Loucy (cell line): ENCODE results near the gene PGA3.

Experiments
- H2AFZ ChIP-seq: fragments of 200-600 bp; sonication (generic); 2 replicates; pipeline ENCODE4 v1.6.0; 2016; ENCODE audit warnings: antibody characterized with exemption, mild to moderate bottlenecking, low read length, moderate library complexity
- H3F3A ChIP-seq: fragments of 200-600 bp; 2 replicates; pipeline ENCODE4 v1.6.0; 2016; ENCODE audit warnings: antibody characterized with exemption, low read depth, mild to moderate bottlenecking
- H3K27me3 ChIP-seq: fragments of 200-600 bp; sonication (generic); 2 replicates; pipeline ENCODE4 v1.6.1; 2014; ENCODE audit warnings: low read length, mild to moderate bottlenecking; ENCODE audit not compliant: insufficient read depth, poor library complexity, severe bottlenecking
- H3K36me3 ChIP-seq: fragments of 200-600 bp; sonication (generic); 2 replicates; pipeline ENCODE4 v1.6.1; 2016; ENCODE audit warnings: low read length; ENCODE audit not compliant: insufficient read depth
- H3K4me1 ChIP-seq: fragments of 200-600 bp; sonication (generic); 2 replicates; pipeline ENCODE4 v1.5.1; 2014; ENCODE audit warnings: low read length, mild to moderate bottlenecking; ENCODE audit not compliant: insufficient read depth, poor library complexity, severe bottlenecking
- H3K4me2 ChIP-seq: fragments of 200-600 bp; sonication (generic); 2 replicates; pipeline ENCODE4 v1.6.0; 2014; ENCODE audit warnings: antibody characterized with exemption, low read length, low read depth, mild to moderate bottlenecking; ENCODE audit not compliant: poor library complexity, severe bottlenecking
- H3K4me3 ChIP-seq: fragments of 200-600 bp; sonication (generic); 2 replicates; pipeline ENCODE4 v1.5.1; 2014; ENCODE audit warnings: low read length, mild to moderate bottlenecking, mixed read lengths; ENCODE audit not compliant: poor library complexity, severe bottlenecking
- H3K79me2 ChIP-seq: fragments of 200-600 bp; sonication (generic); 2 replicates; pipeline ENCODE4 v1.6.1; 2014; ENCODE audit warnings: low read length; ENCODE audit not compliant: insufficient read depth
- H3K9ac ChIP-seq: fragments of 200-600 bp; sonication (generic); 2 replicates; pipeline ENCODE4 v1.6.0; 2014; ENCODE audit warnings: mild to moderate bottlenecking, low read depth, low read length, moderate library complexity; ENCODE audit not compliant: poor library complexity, severe bottlenecking
- H3K9me2 ChIP-seq: fragments of 200-600 bp; sonication (generic); replicated peaks from 2 replicates; pipeline ENCODE4 v1.6.1; 2016; ENCODE audit warnings: low read depth, low read length, mixed read lengths
- H3K9me3 ChIP-seq: fragments of 200-600 bp; sonication (generic); 2 replicates; pipeline ENCODE4 v1.6.1; 2014; ENCODE audit warnings: mild to moderate bottlenecking, antibody characterized with exemption, low read length, low read depth; ENCODE audit not compliant: insufficient read depth
- H4K20me1 ChIP-seq: fragments of 200-600 bp; sonication (generic); 2 replicates; pipeline ENCODE4 v1.6.0; 2014; ENCODE audit warnings: antibody characterized with exemption, low read length, mild to moderate bottlenecking; ENCODE audit not compliant: insufficient read depth, poor library complexity, severe bottlenecking
- CTCF ChIP-seq: fragments of 200-600 bp; sonication (generic); conservative IDR thresholded peaks from 2 replicates; pipeline ENCODE4 v1.5.1; 2014; ENCODE audit warnings: mild to moderate bottlenecking, antibody characterized with exemption, low read length
- EZH2phosphoT487 ChIP-seq: fragments of 200-600 bp; IDR thresholded peaks from 2 replicates; pipeline ENCODE4 v1.6.1; 2018; ENCODE audit warnings: antibody characterized with exemption, mild to moderate bottlenecking, moderate library complexity, borderline replicate concordance

Gene PGA3

GRCh38 chr11:61162092-61162941 is 41.0 kb upstream of the PGA3 start:
- TF ChIP-seq CTCF (no peak), EZH2phosphoT487 (no peak)
- no peaks in the 10 kb centered on the region for H3K27me3 ChIP-seq
- peaks cover 6% of the 10 kb centered on the region; the same call in 1 of the 2 replicates for H3K79me2 ChIP-seq
- peaks cover 12% of the 10 kb centered on the region; the same call in 1 of the 2 replicates for H3F3A ChIP-seq
- H3K4me1 ChIP-seq = peaks cover 22% of the 10 kb centered on the region
- peak overlapping the region; percentile 59 for H2AFZ ChIP-seq
- no peaks in the 10 kb centered on the region for H3K9me3 ChIP-seq
- H4K20me1 ChIP-seq = no peaks in the 10 kb centered on the region
- H3K9me2 ChIP-seq = no peaks in the 10 kb centered on the region
- peak overlapping the region; percentile 91 for H3K4me2 ChIP-seq
- peak overlapping the region; percentile 76 for H3K4me3 ChIP-seq
- no peaks in the 10 kb centered on the region for H3K36me3 ChIP-seq
- H3K9ac ChIP-seq = peak overlapping the region; percentile 83

- Histone ChIP-seq H3F3A (peaks cover 12% of the 10 kb centered on the region; the same call in 1 of the 2 replicates), H3K4me2 (no peak overlapping the region), H3K36me3 (no peaks in the 10 kb centered on the region), H3K4me3 (no peak overlapping the region), H2AFZ (no peak overlapping the region), H3K79me2 (peaks cover 6% of the 10 kb centered on the region; the same call in 1 of the 2 replicates), H4K20me1 (no peaks in the 10 kb centered on the region), H3K9me2 (no peaks in the 10 kb centered on the region), H3K9me3 (no peaks in the 10 kb centered on the region), H3K9ac (no peak overlapping the region), H3K4me1 (peaks cover 23% of the 10 kb centered on the region), H3K27me3 (no peaks in the 10 kb centered on the region)
- TF ChIP-seq EZH2phosphoT487 (no peak), CTCF (no peak)
Measured at GRCh38 chr11:61163021-61163420, 40.3 kb upstream of the PGA3 start.

GRCh38 chr11:61163714-61164605 is 39.4 kb upstream of the PGA3 start:
- no peaks in the 10 kb centered on the region for H3K9me3 ChIP-seq
- peaks cover 9% of the 10 kb centered on the region; the same call in 1 of the 2 replicates for H3F3A ChIP-seq
- H4K20me1 ChIP-seq = no peaks in the 10 kb centered on the region
- no peak overlapping the region for H2AFZ ChIP-seq
- no peaks in the 10 kb centered on the region for H3K27me3 ChIP-seq
- no peak overlapping the region for H3K4me2 ChIP-seq
- H3K36me3 ChIP-seq = no peaks in the 10 kb centered on the region
- no peak for TF ChIP-seq CTCF
- no peak for TF ChIP-seq EZH2phosphoT487
- no peak overlapping the region for H3K9ac ChIP-seq
- peaks cover 25% of the 10 kb centered on the region for H3K4me1 ChIP-seq
- H3K79me2 ChIP-seq = peaks cover 6% of the 10 kb centered on the region; the same call in 1 of the 2 replicates
- no peak overlapping the region for H3K4me3 ChIP-seq
- no peaks in the 10 kb centered on the region for H3K9me2 ChIP-seq
